DOHH2 (cell line): Measurements from ENCODE around the gene RAPH1.

Experiments
- H3F3A ChIP-seq: fragments of 200-600 bp; sonication (generic), shearing (Covaris generic); 2 replicates; pipeline ENCODE4 v1.6.0; 2016; ENCODE audit warnings: antibody characterized with exemption, mild to moderate bottlenecking; ENCODE audit not compliant: control insufficient read depth, insufficient read depth
- H3K27ac ChIP-seq: fragments of 200-600 bp; sonication (generic); 2 replicates; pipeline ENCODE4 v1.5.1; 2014; ENCODE audit warnings: low read depth, mild to moderate bottlenecking, low read length, moderate library complexity
- H3K27me3 ChIP-seq: fragments of 200-600 bp; sonication (generic); 2 replicates; pipeline ENCODE4 v1.6.1; 2014; ENCODE audit warnings: mild to moderate bottlenecking, low read length, mixed read lengths; ENCODE audit not compliant: control insufficient read depth
- H3K36me3 ChIP-seq: fragments of 200-600 bp; sonication (generic); 2 replicates; pipeline ENCODE4 v1.6.1; 2014; ENCODE audit warnings: mild to moderate bottlenecking, low read length, moderate library complexity, mixed read lengths; ENCODE audit not compliant: control insufficient read depth
- H3K4me1 ChIP-seq: fragments of 200-600 bp; sonication (generic); 2 replicates; pipeline ENCODE4 v1.6.1; 2014; ENCODE audit warnings: mild to moderate bottlenecking, low read length, mixed read lengths; ENCODE audit not compliant: control insufficient read depth
- H3K4me2 ChIP-seq: fragments of 200-600 bp; sonication (generic); 2 replicates; pipeline ENCODE4 v1.6.0; 2014; ENCODE audit warnings: mild to moderate bottlenecking, low read length, moderate library complexity
- H3K4me3 ChIP-seq: fragments of 200-600 bp; sonication (generic); 2 replicates; pipeline ENCODE4 v1.5.1; 2014; ENCODE audit warnings: mild to moderate bottlenecking, low read length, mixed read lengths
- H3K79me2 ChIP-seq: fragments of 200-600 bp; sonication (generic); 2 replicates; pipeline ENCODE4 v1.6.1; 2014; ENCODE audit warnings: mild to moderate bottlenecking, low read length, mixed read lengths; ENCODE audit not compliant: control insufficient read depth
- H3K9me2 ChIP-seq: fragments of 200-600 bp; sonication (generic); replicated peaks from 2 replicates; pipeline ENCODE4 v1.6.1; 2014; ENCODE audit warnings: mild to moderate bottlenecking, low read length, mixed read lengths; ENCODE audit not compliant: control insufficient read depth
- H3K9me3 ChIP-seq: fragments of 200-600 bp; sonication (generic); 2 replicates; pipeline ENCODE4 v1.6.1; 2014; ENCODE audit warnings: antibody characterized with exemption, low read length, mixed read lengths; ENCODE audit not compliant: control insufficient read depth, insufficient read depth
- H4K20me1 ChIP-seq: fragments of 200-600 bp; sonication (generic); 2 replicates; pipeline ENCODE4 v1.6.0; 2014; ENCODE audit warnings: low read depth, mild to moderate bottlenecking, antibody characterized with exemption, low read length, moderate library complexity; ENCODE audit not compliant: control insufficient read depth, insufficient read depth
- CTCF ChIP-seq: fragments of 200-600 bp; sonication (generic); IDR thresholded peaks from one replicate; pipeline ENCODE4 v1.5.1; 2014; ENCODE audit warnings: antibody characterized with exemption, mild to moderate bottlenecking, low read depth, low read length; ENCODE audit not compliant: poor library complexity, severe bottlenecking
- EZH2phosphoT487 ChIP-seq: fragments of 200-600 bp; sonication (generic); IDR thresholded peaks from 2 replicates; pipeline ENCODE4 v1.6.1; 2017; ENCODE audit warnings: borderline replicate concordance, mild to moderate bottlenecking, antibody characterized with exemption, low read length, moderate library complexity, mixed read lengths

The RAPH1 gene

GRCh38 chr2:203453858-203454451, 81.1 kb downstream of the RAPH1 start:
- Histone ChIP-seq H3K27ac (no peak overlapping the region), H3K4me2 (no peak overlapping the region), H3F3A (no peaks in the 10 kb centered on the region), H3K9me2 (no peaks in the 10 kb centered on the region), H3K9me3 (no peaks in the 10 kb centered on the region), H3K79me2 (no peaks in the 10 kb centered on the region), H4K20me1 (no peaks in the 10 kb centered on the region), H3K36me3 (no peaks in the 10 kb centered on the region), H3K4me3 (no peak overlapping the region), H3K27me3 (peaks cover 3% of the 10 kb centered on the region), H3K4me1 (peaks cover 4% of the 10 kb centered on the region; the same call in 1 of the 2 replicates)
- TF ChIP-seq EZH2phosphoT487 (no peak), CTCF (peak; percentile 73)

GRCh38 chr2:203451689-203452088, 83.4 kb downstream of the RAPH1 start:
- Histone ChIP-seq H4K20me1 (no peaks in the 10 kb centered on the region), H3K4me3 (no peak overlapping the region), H3K79me2 (no peaks in the 10 kb centered on the region), H3F3A (no peaks in the 10 kb centered on the region), H3K4me2 (no peak overlapping the region), H3K27ac (no peak overlapping the region), H3K9me3 (no peaks in the 10 kb centered on the region), H3K27me3 (peaks cover 3% of the 10 kb centered on the region; the same call in 1 of the 2 replicates), H3K9me2 (no peaks in the 10 kb centered on the region), H3K36me3 (no peaks in the 10 kb centered on the region), H3K4me1 (no peaks in the 10 kb centered on the region)
- TF ChIP-seq EZH2phosphoT487 (no peak), CTCF (no peak)

- Histone ChIP-seq H4K20me1 (no peaks in the 10 kb centered on the region), H3K36me3 (no peaks in the 10 kb centered on the region), H3K4me2 (no peak overlapping the region), H3K27ac (no peak overlapping the region), H3K9me3 (no peaks in the 10 kb centered on the region), H3K9me2 (no peaks in the 10 kb centered on the region), H3K4me1 (no peaks in the 10 kb centered on the region), H3K4me3 (no peak overlapping the region), H3K79me2 (no peaks in the 10 kb centered on the region), H3K27me3 (peaks cover 3% of the 10 kb centered on the region; the same call in 1 of the 2 replicates), H3F3A (no peaks in the 10 kb centered on the region)
- no peak for TF ChIP-seq CTCF
- no peak for TF ChIP-seq EZH2phosphoT487
Measured at GRCh38 chr2:203451011-203451410, 84.1 kb downstream of the RAPH1 start.
